VCaP (cell line): ENCODE measurements around the gene CCDC47.

ENCODE experiments used
- H3K27ac ChIP-seq: fragments of 450-650 bp; 2 replicates; pipeline ENCODE4 v1.5.1; 2017
- TF ChIP-seq, protein P1 (sequence below): fragments of 450-650 bp; conservative IDR thresholded peaks from 2 replicates; pipeline ENCODE4 v1.5.1; 2017; ENCODE audit warnings: mild to moderate bottlenecking, moderate library complexity

CCDC47 gene, protein sequence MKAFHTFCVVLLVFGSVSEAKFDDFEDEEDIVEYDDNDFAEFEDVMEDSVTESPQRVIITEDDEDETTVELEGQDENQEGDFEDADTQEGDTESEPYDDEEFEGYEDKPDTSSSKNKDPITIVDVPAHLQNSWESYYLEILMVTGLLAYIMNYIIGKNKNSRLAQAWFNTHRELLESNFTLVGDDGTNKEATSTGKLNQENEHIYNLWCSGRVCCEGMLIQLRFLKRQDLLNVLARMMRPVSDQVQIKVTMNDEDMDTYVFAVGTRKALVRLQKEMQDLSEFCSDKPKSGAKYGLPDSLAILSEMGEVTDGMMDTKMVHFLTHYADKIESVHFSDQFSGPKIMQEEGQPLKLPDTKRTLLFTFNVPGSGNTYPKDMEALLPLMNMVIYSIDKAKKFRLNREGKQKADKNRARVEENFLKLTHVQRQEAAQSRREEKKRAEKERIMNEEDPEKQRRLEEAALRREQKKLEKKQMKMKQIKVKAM

DNA sequence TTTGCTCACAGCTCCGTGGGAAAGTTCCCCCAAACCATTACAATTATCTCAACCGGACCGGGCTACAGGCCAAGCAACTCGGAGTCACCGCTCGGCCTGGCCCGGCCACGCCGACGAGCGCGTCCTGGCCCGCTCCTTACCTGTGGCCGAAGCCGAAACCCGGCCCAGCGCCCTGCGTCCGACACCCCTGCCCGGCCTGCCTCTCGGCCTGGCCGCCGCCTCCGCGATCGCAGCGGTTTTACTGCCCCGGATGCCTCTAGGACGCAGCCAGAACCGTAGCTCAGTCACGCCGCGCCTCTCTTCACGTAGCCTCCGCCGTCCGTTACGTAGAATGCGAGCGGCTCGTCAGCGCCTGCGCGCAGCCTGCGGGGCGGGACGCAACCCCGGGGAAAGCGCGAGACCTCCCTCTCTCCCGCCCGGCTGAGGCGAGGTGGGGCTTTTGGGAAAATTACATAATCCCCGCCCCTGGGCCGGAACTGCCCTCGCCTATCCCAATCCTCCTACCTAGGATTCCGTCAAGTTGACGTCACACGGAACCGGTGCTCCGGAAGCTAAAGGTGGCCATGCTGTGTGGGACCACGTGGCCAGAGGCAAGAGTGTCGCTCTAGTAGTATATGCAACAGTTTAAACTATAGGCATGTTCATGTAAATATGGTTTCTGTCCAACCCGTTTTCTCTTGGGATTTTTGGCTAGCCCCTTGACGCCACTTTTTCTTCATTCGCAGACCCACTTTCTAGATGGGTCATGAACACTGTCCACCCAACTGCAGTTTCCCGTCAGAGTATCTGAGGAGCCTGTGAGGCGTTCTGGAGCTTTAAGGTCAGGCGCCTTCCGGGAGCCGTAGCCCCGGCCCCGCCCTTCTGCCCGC, at the start of gene CCDC47:
CCDC47 (minus strand) TSS at position 326 of the 869 bp plus-strand sequence. CDS start 7,422 bp downstream, outside the sequence.
- peak within 1 kb of the TSS; percentile 98 for H3K27ac ChIP-seq
- TF ChIP-seq, protein P1, sequence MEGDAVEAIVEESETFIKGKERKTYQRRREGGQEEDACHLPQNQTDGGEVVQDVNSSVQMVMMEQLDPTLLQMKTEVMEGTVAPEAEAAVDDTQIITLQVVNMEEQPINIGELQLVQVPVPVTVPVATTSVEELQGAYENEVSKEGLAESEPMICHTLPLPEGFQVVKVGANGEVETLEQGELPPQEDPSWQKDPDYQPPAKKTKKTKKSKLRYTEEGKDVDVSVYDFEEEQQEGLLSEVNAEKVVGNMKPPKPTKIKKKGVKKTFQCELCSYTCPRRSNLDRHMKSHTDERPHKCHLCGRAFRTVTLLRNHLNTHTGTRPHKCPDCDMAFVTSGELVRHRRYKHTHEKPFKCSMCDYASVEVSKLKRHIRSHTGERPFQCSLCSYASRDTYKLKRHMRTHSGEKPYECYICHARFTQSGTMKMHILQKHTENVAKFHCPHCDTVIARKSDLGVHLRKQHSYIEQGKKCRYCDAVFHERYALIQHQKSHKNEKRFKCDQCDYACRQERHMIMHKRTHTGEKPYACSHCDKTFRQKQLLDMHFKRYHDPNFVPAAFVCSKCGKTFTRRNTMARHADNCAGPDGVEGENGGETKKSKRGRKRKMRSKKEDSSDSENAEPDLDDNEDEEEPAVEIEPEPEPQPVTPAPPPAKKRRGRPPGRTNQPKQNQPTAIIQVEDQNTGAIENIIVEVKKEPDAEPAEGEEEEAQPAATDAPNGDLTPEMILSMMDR: no peak

DNA sequence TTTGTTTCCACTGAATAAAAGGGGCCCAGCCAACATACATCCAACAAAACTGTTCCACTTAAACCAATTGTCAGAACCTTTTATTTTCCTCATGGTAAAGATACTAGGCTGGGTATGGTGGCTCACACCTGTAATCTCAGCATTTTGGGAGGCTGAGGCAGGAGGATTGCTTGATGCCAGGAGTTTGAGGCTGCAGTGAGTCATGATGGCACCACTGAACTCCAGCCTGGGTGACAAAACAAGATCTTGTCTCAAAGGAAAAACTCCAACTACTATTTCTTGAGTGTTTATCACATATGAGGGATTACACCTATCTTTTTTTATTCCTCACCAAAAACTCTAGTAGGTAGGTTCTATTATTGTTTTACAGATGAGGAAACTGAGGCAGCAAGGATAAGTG, 49.1 kb upstream of the CCDC47 start:
- TF ChIP-seq, protein P1: no peak
- no peak overlapping the region for H3K27ac ChIP-seq

DNA sequence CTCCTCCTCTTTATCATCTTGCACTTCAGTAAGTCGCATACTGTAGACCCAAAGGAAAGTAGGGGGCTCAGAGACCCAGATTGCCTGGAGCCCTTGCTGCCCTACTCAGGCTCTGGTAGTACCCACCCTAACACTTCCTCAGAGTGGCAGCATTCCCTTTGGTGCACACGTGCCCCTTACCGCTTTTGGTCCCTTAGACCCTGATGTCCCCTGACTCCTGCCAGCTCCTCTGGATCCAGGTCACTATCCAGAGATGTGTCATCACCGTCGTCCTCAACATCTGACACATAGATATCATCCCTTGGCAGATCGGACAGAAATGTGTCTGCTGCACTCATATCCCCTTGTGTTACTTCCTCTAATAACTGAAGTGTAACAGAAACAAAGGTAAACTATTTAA, 48.4 kb upstream of the CCDC47 start:
- TF ChIP-seq, protein P1: no peak
- H3K27ac ChIP-seq: no peak overlapping the region

DNA sequence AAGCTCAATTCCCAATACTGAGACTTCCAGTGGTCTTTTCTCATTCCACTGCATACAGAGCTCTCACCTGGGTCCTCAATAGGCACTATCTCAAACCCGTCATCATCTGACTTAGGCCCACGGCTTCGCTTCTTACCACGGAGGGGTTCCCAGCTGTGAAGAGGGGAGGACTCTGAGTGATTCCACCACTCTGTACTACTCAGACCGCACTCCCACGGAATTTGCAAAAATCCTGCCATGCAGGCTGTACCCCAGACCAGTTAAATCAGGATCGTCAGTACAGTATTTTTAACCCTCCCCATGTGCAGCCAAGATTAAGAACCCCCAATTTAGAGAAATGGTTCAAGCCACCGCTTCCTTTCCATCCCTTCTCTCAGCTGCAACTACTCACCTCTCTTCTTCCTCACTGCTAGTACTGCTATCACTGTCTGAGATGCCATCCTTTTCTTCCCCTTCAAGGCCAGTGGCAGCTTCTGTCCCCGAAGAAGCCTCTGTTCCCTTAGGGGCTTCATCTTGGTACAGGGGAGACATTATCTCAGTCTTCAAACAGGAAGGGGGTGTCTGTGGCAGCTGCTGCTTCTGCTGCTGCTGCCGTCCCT, 47.7 kb upstream of the CCDC47 start:
- H3K27ac ChIP-seq: no peak overlapping the region

DNA sequence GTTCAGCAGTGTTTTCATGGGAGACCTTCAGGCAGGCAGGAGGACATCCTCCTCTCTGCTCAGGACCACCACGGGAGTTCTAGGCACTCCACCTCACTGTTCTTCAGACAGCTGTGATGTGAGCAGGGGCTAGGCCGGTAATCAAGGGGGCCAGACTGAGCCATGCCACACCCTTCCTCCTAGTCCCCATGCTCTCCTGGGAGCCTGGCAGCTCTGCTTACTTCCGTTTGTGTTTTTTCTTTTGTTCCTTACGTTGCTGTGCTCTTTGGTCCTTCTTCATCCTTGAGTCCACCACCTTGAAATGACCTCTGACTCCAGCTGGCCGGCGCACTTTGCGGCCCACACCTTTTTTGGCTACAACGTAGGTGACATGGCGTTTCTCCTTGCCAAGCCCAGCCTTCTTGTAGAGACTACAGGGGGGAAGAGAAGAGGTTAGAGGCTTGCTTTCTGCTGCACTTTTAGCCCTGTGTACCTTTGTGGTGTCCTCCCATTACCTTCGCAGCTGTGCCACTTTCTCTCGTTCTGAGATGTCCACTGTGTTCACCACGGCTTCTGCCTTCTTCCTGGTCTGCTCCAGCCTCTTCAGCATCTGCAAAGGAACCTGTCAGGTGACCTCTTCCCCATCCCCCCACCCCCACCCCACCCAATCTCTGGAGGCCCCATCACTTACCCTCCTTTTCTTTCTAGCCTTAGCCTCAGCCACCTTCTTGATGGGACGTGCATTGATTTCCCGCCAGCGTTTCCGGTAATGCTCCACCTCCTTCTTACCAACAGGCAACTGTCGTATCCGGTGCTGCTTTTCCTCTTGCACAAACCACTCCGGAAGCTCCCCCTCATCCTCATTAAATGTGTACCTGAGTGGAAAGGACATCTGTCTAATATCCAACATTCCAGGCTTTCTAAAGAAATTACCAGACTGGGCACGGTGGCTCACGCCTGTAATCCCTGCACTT, 46.5 kb upstream of the CCDC47 start:
- no peak overlapping the region for H3K27ac ChIP-seq
- TF ChIP-seq, protein P1: no peak

More for the DNA sequence above, 47.7 kb upstream of the CCDC47 start:
- TF ChIP-seq, protein P1: no peak

DNA sequence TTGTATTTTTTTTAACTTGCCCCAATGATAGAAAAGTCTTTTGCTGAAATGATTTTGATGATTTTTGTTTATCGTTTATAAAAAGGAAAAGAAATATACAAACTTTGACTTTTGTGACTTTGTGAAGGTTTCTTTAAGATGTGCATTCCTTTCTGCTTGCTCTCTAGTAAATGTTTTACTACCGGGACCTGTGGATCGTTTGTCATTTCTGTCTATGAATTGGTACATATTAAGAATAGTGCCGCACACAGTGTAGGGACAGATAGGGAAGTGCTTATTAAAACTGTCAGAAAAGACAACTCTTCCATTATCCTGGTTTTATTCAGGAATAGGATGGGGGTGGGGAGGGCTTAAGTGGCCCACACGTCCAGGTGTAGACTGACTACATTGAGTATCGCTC, 45.7 kb upstream of the CCDC47 start:
- TF ChIP-seq, protein P1: no peak
- H3K27ac ChIP-seq: no peak overlapping the region
